ENCODE results near the gene NFATC3.

- no peak for TF ChIP-seq CTCF (IDR thresholded peaks at IDR 0.05 in 8 of 11, conservative IDR thresholded peaks at IDR 0.05 in 3 of 11)
- TF ChIP-seq POLR2A (IDR thresholded peaks at IDR 0.05), result no peak
Measured at GRCh38 chr16:68073902-68074760, 11.0 kb upstream of the NFATC3 start.

Data from spleen (tissue), 7 donors.